HG03342 (cell line): ENCODE data around the gene PDE8B.

ENCODE experiments used
- ATAC-seq: cut with Tn5 transposase; IDR thresholded peaks from one replicate; pipeline ENCODE4 v1.9.1; 2021; ENCODE audit warnings: mild to moderate bottlenecking, moderate library complexity; ENCODE audit not compliant: unreplicated experiment

The PDE8B gene

DNA sequence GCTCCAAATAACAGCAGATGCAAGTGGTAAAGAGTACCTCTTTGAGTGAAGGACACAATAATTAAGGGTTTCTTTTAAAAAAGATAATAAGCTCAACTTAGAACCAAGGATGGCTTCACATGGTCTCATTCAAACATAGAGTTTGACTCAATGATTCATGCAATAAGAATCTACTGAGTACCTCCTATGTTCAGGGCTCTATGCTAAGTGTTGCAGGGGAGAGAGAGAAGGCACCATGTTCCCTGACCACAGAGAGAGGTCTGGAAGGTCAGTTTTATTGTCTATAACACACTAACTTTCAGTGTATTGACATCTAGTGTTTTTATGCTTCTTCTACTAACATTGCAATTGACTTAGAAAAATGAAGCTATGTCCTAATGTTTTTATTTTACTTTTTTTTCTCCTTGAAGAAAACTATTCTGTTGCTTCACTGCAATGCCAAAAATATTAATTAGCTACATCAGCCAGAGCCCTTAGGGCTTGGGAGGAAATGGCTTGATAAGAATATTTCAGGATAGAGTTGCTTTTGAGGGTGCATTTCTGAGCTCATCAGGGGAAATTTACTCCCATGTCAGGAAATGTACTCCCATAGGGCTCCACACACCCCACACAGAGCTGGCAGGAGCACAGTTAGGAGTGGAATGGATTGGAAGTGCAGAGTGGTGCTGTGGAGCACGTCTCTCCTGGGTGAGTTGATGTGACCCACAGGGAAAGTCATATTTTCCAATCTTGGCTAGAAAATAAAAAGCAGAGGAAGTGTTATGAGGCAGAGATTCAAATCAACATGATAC lies 106.6 kb downstream of the PDE8B start:
- ATAC-seq: no peak

DNA sequence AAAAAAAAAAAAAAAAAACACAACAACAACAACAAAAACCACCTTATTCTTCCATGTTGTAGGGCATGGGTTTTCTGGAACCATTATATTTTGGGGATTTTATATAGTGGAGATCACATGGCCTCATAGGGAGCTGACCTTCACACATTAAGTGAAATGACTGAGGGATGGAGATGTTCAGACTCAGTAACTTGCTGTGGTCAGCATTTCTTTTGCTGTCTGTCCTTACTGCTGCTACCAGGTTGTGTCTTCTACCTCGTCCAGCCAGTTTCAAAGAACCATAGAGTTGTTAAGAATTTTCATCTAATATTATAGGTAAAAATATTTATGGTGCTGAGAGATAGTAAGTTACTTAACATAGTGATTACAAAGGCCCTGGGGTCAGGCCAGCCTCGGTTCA lies 107.6 kb downstream of the PDE8B start:
- ATAC-seq: no peak

DNA sequence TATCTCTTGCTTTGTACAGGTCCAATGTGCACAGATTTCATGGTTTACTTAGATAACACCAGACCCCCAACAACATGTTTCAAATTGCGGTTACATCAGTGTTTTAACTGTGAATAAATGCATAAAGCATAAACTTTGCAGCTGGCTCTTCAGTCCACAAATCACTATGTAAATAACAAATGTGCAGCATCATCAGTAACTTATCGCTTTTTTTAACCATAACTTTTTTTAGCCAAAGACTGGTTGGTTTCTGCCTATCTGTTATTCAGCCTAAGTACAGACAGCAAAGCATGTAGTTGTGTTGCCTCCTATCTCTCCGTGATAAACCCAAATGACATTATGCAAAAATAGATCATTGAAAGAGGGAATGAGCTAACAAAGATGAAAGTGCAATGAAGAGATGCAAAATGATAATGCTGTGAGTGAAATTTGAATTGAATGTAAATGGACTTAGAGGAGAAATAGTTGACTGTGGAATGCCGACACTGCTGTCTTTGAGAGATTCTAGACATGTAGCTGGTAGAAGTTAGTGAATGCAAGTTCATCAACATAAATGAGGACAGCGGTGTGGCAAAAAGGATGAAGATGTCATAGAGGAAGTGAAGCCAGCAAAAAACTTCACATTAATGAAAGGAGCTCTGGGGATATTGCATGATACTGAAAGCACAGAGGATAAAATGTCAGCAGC lies 108.8 kb downstream of the PDE8B start:
- ATAC-seq: no peak

DNA sequence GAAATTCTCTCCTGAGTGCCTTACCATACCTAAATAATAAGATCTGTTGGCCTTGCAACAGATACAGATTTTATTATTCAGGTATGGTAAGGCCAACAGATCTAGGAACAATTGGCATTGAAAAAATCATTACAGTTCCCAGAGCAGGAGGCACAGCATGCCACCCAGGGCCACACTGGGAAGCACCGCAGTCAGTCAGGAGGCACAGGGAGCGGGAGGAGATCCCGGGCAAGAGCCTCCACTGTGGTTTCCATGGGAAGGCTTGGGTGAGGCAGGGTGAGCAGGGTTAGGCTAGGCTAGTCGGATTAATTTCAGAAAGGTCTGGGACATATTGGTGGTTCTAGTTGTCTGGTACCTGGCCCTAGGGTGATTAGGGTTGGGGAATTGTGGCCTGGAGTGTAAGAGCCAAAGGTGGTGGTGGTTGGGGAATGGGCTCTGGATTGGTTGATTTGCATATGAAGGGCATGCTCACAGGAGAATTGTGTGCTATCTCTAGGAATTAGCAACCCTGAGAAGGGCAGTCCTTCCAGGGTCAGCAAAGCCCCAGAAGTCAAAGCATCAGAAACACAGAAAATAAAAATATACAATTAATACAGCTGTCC lies 111.4 kb downstream of the PDE8B start:
- no peak for ATAC-seq

DNA sequence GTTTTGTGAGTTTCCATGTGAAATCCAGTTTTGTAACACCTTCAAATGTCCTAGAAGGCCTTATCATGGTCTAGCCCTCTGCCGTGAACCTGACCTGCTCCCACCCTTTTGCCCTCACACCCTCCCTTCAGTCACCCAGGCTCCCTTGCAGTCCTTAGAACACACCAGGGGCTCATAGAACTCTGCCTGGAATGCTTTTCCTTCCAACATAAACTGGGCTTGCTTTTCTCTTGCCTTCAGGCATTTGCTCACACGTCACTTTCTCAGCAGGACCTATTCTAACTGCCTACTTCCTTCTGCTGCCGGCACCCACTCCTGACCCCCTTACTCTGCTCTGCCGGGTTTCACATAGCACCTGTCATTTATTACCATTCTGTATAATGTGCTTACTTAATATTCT lies 111.9 kb downstream of the PDE8B start:
- ATAC-seq: no peak

DNA sequence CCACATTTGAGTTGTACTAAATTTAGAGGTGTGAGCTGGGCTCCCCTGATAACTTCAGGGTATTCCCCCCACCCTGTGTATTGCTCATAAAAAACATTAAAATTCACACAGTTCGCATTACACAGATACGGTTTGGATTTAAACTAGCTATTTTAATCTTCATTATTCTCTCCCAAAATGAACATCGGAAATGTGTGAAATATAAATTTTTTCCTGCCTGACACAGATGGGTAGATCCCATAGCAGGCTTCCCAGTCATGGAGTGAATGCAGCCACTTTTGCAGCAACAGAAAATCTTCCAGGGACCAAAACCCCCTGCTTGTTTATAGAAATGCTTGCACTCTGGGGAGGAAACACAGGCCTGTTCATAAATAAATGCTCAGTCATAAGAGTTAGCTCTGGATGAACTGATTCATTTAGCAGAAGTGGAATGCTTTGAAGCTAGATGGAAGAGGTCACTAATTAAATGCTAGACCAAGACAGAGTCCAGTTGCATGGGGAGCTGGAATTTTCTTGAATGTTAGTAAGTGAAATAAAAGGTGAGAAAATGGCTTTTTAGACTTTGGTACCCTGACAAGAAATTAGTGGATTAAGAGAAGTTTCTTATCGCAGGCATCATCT lies 115.6 kb downstream of the PDE8B start:
- no peak for ATAC-seq

DNA sequence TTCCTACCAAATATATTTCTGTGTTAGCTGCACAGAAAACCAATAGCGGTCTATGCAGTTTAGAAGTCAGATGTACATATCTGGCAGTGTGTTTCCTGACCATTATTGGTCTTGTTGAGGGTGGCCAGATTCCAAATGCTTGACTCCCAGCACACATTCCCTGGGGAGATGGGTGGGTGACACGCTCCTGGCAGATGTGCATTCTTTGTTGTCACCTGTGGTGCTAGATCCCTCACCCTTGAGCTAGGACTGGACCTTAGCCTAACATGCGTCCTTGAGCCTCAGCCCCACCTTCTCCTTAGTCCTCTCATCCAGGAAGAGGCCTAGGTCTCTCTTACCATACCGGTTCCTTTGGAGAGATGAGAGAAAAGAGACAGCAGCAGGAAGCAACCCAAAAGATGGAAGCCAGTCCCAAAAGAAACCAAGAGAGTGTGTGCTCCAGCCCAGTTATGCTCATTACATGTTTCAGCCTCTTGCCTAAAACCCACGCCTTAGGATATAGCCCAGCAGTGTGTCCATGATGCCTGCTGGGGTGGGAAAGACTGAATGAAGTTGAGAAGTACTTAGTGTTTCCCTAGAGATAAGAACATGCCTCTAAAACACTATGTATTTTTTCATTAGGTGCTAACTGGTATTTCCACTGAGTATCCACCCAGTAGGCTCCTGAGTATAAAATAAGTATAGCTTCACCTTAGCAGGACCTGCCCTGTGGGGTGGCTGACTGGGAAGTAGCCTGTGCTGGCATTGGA lies 116.7 kb downstream of the PDE8B start:
- ATAC-seq: no peak

DNA sequence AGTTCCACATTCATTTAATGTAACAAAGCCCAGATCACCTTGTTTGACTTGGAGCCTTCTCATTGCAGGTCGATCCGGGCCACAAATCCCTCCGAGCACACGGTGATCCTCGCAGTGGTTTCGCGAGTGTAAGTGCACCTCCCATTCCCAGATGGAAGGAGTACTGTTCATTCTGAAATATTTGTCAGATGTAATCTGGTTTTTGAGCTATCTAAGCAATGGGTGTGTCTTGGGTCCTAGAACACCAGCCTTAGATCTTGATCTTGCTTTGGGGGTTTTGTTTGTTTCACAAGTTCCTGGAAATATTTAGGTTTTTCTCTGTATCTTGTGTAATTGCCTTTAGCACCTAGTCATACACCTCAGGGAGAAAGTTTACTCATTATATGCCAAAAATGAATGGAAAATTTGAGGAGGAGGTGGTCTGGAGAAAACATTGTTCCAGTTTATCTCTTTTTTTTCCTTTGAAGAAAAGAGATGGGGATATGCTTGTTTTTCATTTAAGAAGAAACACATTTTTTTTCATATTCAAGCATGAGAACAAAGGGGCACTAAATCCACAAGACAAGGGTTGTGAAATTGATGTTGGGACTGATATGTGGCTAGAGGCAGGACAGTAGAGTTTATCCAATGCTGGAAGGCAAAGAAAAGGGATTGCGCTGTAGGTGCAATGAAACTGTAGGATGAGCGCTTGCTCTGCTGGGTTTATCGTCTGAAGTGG lies 118.6 kb downstream of the PDE8B start:
- no peak for ATAC-seq

DNA sequence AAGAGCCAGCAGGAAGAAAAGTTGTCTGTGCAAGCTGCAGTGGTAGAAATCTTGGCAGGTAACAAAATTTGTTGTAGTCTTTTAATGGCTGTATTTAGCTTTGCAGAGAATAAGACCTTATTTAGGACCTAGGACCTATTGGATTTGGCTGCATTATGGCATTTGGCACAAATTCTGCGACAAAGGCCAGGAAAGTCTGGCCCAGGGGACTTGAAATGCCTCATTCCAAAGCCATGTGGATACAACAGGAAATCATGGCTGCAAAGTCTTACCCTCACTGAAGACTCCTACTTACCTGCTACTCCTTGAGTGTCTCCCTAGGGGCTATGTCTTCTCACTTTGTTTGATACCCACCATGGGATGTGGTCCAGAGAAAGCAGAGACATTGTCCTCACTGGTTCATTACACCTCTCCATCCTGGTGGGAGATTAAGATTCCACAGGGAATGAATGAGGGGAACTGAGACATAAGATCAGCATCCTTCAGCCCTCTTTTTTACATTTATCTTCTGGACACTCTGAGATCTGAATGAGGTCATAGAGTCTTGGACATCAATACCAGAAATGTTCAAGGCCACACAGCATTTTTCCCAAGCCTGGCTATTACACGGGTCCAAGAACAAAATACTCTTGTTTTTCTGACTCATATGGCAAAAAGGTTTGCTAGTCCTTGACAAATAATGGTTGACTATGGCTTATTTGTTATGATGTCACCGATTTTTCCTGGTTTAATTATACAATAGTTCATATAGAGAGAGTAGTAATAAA lies 119.4 kb downstream of the PDE8B start:
- ATAC-seq: no peak

DNA sequence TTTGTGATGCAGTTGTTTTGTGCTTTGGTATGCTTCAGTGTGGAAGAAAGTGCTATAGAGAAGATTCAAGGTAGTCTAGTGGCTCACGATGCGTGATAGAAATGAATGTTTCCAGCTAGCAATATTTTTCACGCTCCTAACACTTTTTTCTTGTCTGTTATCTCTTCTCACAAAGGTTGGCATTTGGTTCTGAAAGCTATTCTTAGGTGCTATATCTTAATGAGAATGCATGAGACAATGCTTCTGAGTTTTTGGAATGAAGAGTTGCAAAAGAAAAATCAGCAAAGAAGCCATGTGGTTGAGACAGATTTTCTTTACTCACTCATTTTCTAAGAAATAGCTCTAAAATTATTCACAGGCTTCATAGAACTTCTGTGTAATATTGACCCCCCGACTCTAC lies 122.6 kb downstream of the PDE8B start:
- no peak for ATAC-seq

DNA sequence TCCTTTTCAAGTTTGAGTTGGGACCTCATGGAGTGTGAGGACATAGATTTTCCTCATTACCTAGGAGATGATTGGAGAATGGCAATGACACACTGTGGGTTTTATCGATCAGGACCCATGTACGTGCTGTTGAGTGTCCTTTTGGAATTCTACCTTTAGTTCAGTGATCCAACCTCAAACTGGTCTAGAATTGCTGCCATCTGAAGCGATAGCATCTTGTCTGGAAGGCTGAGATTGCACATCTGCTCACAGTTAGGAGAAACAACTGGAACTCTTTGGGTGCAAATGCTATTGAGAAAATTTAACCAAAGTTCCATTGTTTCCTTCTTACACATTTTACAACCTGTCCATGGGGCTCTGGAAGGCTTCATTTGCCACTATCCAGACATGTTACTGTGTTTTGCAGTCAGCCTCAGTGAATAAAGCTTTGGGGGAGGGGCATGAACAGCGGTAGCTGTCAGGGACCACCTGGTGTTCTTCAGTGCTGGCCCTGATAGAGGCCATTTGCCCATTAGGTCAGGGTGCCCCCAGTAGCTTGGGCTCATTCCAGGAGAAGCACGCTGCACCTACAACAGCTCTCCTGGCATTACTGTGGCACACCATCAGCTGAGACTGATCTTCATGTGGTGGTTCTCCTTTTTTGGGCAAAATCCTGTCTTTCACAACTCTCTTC lies 123.1 kb downstream of the PDE8B start:
- no peak for ATAC-seq

DNA sequence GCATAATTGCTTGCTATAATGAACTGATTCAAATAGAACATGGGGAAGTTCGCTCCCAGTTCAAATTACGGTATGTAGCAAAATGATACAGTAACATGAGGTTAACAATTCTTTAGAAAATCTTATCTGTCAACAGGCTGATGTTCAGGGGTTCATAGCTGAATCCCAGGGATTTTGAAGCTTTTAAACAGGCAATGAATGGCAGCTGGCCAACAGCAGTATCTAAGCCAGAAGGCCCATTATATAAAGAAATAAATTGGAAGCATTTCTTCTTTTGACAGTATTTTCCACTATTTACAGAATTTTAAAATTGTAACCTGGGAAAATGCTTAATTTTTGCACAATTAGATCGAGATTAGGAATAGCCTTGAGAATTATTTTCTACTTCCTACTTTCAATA lies 126.8 kb downstream of the PDE8B start:
- no peak for ATAC-seq

DNA sequence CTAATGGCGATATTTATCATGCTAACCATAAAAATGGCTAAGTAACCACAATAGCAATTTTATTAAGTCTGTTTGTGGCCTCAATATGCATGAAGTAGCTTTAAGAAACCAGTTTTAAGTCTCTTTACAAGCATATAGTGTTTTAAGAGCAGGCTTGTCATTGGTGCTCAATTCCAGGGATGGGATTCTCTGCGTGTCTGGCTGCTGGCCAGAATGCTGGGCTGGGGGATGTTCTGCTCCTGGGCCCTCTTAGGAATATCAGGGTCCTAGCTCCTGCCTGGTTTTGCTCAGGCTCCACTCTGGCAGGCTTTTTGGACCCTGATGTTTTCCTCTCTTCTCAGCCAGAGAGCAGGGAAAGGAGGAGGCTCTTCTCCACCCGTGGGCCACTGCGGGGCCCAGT lies 127.2 kb downstream of the PDE8B start:
- no peak for ATAC-seq

DNA sequence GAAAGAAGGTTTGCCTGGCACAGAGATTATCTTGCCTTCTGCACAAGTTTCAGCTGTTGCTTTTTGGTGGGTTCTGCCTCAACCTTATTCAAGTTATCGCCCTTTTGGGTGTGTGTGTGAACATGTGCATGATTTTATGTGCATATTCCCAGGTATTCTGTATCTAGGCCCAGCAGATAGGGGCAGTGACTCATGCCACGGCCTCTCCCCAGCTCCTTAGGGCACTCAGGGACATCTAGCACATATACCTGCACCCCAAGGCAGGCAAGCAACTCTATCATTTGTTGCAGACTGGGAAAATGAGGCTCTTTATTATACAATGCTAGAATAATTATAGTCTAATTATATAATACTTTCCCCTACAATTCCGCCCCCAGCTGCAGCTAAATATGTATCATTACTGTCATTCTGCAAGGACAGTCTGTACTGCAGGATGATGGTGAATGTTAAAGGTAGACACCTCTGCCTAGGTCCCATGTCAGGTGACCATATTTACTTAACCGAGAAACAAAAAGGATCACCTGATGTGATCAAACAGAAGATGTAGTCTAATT lies 128.9 kb downstream of the PDE8B start:
- ATAC-seq: no peak

DNA sequence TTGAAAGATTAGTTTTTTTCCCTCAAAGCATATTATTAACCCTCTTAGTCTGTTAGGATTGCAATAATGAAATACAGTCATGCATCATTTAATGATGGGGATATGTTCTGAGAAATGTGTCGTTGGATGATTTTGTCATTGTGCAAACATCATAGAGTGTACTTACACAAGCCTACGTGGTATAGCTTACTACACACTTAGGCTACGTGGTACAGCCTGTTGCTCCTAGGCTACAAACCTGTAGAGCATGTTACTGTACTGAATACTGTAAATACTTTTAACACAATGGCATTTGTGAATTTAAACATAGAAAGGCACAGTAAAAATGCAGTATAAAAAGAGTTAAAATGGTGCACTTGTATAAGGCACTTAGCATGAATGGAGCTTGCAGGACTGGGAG lies 132.7 kb downstream of the PDE8B start:
- ATAC-seq: no peak

DNA sequence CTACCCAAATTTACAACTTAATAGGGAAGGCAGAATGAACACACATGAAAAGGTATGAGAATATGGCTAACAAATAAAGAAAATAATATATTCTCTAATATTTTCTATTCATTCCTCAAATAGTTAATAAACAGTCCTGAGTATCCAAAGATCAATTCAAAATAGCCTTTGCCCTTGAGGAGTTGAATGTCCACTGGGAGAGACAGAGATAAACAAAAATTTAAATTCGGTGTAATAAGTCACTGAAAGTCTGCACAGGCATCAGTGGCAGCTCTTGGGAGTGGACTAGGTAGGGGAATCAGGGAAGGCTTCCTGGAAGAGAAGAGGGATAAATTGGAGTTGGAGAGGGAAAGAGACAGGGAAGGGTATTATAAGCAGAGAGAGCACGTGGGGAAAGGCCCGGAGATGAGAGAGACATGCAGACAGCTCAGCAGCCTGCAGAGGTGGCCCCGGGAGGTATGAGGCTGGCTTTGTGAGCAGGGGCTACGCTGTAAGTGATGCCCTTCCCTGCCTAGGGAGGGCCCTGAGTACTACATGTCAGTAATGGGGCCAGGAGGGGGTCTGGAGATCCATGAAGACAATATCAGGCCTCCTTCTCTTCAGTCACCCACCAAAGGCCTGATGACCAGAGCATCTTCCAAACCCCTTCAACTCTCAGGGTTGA lies 137.1 kb downstream of the PDE8B start:
- no peak for ATAC-seq

DNA sequence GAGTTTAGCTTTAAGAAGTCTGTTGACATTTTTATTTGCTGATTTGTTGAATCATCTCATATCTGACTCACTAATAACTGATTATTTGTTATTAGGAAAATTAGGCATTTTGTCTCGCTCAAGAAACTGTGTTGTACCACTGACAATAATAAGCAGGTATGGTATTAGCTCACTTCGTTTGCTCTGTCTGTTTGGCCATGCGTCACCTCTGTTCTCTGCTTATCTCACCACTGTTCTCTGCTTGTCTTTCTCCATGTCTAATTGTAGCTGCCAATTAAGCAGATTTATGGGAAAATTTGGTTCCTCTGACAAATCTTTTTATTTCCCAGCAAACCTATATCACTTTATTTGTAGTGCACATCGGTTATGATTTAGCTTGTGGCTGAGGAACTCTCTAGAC lies 142.8 kb downstream of the PDE8B start:
- ATAC-seq: no peak

DNA sequence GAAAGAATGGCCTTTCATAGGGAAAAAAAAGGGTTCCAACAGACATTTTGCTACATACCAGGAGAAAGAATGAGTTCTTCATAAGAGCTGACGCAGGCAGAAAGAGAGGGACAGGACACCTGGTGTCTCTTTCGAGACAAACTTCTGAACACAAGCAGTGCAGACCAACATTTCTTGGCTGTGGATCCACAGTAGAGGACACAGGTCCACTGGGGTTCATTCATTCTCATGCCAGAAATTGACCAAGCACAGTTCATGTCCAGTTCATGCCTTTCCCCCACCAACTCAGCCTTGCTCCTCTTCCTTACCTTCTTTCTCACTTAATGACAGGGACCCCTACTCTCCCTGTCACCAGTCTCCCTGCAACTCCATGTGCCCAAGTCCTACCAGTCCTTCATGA lies 144.0 kb downstream of the PDE8B start:
- no peak for ATAC-seq
